Smooth muscle cell (in vitro differentiated cells): ENCODE results near the gene TTC17. TPM values are rescaled to one million over a fixed set of nuclear protein-coding genes. Genes with fewer than 3 reads are reported as not detected.
"Not testable (repeated sequence)": the region's sequence is repeated elsewhere in the genome, so short reads cannot be mapped to it uniquely, and the experiment has no call there.

Experiments
- DNase-seq: peaks from one replicate; lab custom pipeline; 2025; ENCODE audit not compliant: unreplicated experiment; lab: John Stamatoyannopoulos, UW
- H2AFZ ChIP-seq: fragments of 200-600 bp; sonication (generic); 2 replicates; pipeline ENCODE4 v1.6.0; 2016; ENCODE audit warnings: antibody characterized with exemption, low read depth, mild to moderate bottlenecking
- H3F3A ChIP-seq: fragments of 200-600 bp; sonication (generic); 2 replicates; pipeline ENCODE4 v1.6.0; 2017; ENCODE audit warnings: antibody characterized with exemption, low read depth
- H3K27ac ChIP-seq: fragments of 200-600 bp; sonication (generic); 2 replicates; pipeline ENCODE4 v1.5.1; 2016; ENCODE audit warnings: low read depth, mild to moderate bottlenecking
- H3K27me3 ChIP-seq: fragments of 200-600 bp; sonication (generic); 2 replicates; pipeline ENCODE4 v1.6.1; 2016; ENCODE audit warnings: low read depth, mild to moderate bottlenecking
- H3K36me3 ChIP-seq: fragments of 200-600 bp; sonication (generic); 2 replicates; pipeline ENCODE4 v1.5.1; 2016; ENCODE audit warnings: low read depth
- H3K4me1 ChIP-seq: fragments of 200-600 bp; sonication (generic); 2 replicates; pipeline ENCODE4 v1.5.1; 2016; ENCODE audit warnings: low read depth
- H3K4me2 ChIP-seq: fragments of 200-600 bp; sonication (generic); 2 replicates; pipeline ENCODE4 v1.6.0; 2016; ENCODE audit warnings: mild to moderate bottlenecking
- H3K4me3 ChIP-seq: fragments of 200-600 bp; sonication (generic); 2 replicates; pipeline ENCODE4 v1.5.1; 2016; ENCODE audit warnings: mild to moderate bottlenecking
- H3K79me2 ChIP-seq: fragments of 200-600 bp; sonication (generic); 2 replicates; pipeline ENCODE4 v1.6.0; 2016; ENCODE audit warnings: low read depth, mild to moderate bottlenecking
- H3K9ac ChIP-seq: fragments of 200-600 bp; sonication (generic); 2 replicates; pipeline ENCODE4 v1.6.0; 2016; ENCODE audit warnings: low read depth
- H3K9me3 ChIP-seq: fragments of 200-600 bp; sonication (generic); replicated peaks from 2 replicates; pipeline ENCODE4 v1.5.1; 2016; ENCODE audit warnings: low read depth
- H4K20me1 ChIP-seq: fragments of 200-600 bp; sonication (generic); 2 replicates; pipeline ENCODE4 v1.6.0; 2016; ENCODE audit warnings: low read depth
- WGBS: methylation state at CpG from one replicate; pipeline ENCODE4 v1.1.7; 2016; ENCODE audit warnings: low lambda C conversion rate; 5-methylcytosine and 5-hydroxymethylcytosine counted together
- polyA plus RNA-seq: library from polyadenylated mRNA; unstranded; fragments of >200 nt; fragmentation: Nextera tagmentation; extraction: Ambion mirVana; gene quantifications from 2 replicates; pipeline ENCODE4 v1.2.1, GENCODE V29; 2016
- total RNA-seq: library from RNA; depleted of rRNA; stranded (reverse); fragments of >200 nt; gene quantifications from 2 replicates; pipeline ENCODE4 v1.2.3, GENCODE V29; 2014
- TF ChIP-seq, protein P1 (sequence below): fragments of 200-600 bp; sonication (generic); IDR thresholded peaks from 2 replicates; pipeline ENCODE4 v1.5.1; 2017; ENCODE audit warnings: borderline replicate concordance, mild to moderate bottlenecking, antibody characterized with exemption; ENCODE audit not compliant: insufficient read depth, poor library complexity, severe bottlenecking

The TTC17 gene
- total and polyA plus RNA-seq, 2 experiments from 2014 or later: 35.9 to 113 TPM

- 94% methylated on average over 6 of the region's 6 CpGs for WGBS
Measured at GRCh38 chr11:43401252-43401651, 42.5 kb downstream of the TTC17 start.

DNA sequence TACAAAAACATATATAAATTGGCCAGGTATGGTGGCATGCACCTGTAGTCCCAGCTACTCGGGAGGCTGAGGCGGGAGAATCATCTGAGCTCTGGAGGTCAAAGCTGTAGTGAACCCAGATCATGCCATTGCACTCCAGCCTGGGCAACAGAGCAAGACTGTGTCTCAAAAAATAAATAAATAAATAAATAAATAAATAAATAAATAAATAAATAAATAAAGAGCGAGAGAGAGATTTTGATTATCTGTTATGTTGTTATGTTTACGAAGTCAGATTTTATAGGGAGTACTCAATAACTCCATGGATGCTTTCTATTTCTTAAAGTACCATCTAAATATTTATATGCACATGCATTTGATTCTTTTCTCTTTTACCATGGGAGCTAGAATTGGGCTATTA, 43.1 kb downstream of the TTC17 start:
- not testable (repeated sequence) for DNase-seq, H3K4me1 ChIP-seq, H3K4me3 ChIP-seq, H4K20me1 ChIP-seq, H3K9ac ChIP-seq, H3K9me3 ChIP-seq, H3K27me3 ChIP-seq, H3F3A ChIP-seq, H3K27ac ChIP-seq, H3K79me2 ChIP-seq, H3K4me2 ChIP-seq, H2AFZ ChIP-seq
- H3K36me3 ChIP-seq: peaks cover 24% of the 10 kb centered on the region
- 98% methylated on average over 4 of the region's 4 CpGs for WGBS

More at GRCh38 chr11:43401252-43401651, 42.5 kb downstream of the TTC17 start:
- Histone ChIP-seq H4K20me1 (no peaks in the 10 kb centered on the region), H3K4me3 (no peak overlapping the region), H3K36me3 (peaks cover 25% of the 10 kb centered on the region), H3K27ac (no peak overlapping the region), H3K4me1 (no peaks in the 10 kb centered on the region), H2AFZ (no peak overlapping the region), H3K9ac (no peak overlapping the region), H3K4me2 (no peak overlapping the region), H3K27me3 (no peaks in the 10 kb centered on the region), H3K79me2 (no peaks in the 10 kb centered on the region), H3F3A (no peaks in the 10 kb centered on the region), H3K9me3 (no peaks in the 10 kb centered on the region)
- TF ChIP-seq, protein P1, sequence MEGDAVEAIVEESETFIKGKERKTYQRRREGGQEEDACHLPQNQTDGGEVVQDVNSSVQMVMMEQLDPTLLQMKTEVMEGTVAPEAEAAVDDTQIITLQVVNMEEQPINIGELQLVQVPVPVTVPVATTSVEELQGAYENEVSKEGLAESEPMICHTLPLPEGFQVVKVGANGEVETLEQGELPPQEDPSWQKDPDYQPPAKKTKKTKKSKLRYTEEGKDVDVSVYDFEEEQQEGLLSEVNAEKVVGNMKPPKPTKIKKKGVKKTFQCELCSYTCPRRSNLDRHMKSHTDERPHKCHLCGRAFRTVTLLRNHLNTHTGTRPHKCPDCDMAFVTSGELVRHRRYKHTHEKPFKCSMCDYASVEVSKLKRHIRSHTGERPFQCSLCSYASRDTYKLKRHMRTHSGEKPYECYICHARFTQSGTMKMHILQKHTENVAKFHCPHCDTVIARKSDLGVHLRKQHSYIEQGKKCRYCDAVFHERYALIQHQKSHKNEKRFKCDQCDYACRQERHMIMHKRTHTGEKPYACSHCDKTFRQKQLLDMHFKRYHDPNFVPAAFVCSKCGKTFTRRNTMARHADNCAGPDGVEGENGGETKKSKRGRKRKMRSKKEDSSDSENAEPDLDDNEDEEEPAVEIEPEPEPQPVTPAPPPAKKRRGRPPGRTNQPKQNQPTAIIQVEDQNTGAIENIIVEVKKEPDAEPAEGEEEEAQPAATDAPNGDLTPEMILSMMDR: no peak
- DNase-seq: no peak

GRCh38 chr11:43403357-43404231, 44.9 kb downstream of the TTC17 start:
- H3K9ac ChIP-seq: no peak overlapping the region
- H3F3A ChIP-seq: no peaks in the 10 kb centered on the region
- H3K4me1 ChIP-seq: no peaks in the 10 kb centered on the region
- H3K79me2 ChIP-seq: no peaks in the 10 kb centered on the region
- peaks cover 34% of the 10 kb centered on the region for H3K36me3 ChIP-seq
- DNase-seq: no peak
- no peaks in the 10 kb centered on the region for H4K20me1 ChIP-seq
- no peaks in the 10 kb centered on the region for H3K27me3 ChIP-seq
- H2AFZ ChIP-seq: no peak overlapping the region
- no peak overlapping the region for H3K4me2 ChIP-seq
- H3K27ac ChIP-seq: peak overlapping the region; percentile 75
- TF ChIP-seq, protein P1: no peak
- H3K4me3 ChIP-seq: no peak overlapping the region
- no peaks in the 10 kb centered on the region for H3K9me3 ChIP-seq
- WGBS: 96% methylated on average over 8 of the region's 8 CpGs

DNA sequence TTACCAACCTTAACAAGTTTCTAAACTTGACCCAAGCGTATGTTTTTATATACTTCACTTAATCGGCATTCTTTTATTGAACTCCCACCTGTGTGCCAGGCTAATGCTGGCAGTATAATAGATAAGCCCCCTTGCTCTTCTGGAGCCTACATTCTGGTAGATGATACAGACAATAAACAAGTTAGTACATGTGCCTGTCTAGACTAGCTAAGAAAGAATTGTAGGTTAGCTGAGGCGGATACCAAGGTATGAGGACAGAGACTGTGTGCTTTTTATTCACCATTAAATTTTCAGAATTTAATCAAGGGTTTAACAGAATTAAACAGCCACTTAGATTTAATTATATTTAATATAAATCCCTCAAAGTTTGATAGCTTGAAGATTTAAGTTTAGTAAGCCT, 45.7 kb downstream of the TTC17 start:
- Histone ChIP-seq H3K27me3 (no peaks in the 10 kb centered on the region), H3K4me2 (no peak overlapping the region), H3K4me1 (no peaks in the 10 kb centered on the region), H3K36me3 (peaks cover 34% of the 10 kb centered on the region), H4K20me1 (no peaks in the 10 kb centered on the region), H3F3A (no peaks in the 10 kb centered on the region), H3K4me3 (no peak overlapping the region), H3K9me3 (no peaks in the 10 kb centered on the region), H3K9ac (no peak overlapping the region), H3K27ac (peak overlapping the region; percentile 75), H3K79me2 (no peaks in the 10 kb centered on the region), H2AFZ (no peak overlapping the region)
- no peak for DNase-seq
- TF ChIP-seq, protein P1: no peak
- WGBS: 94% methylated on average over 3 of the region's 3 CpGs
